ENCODE data around the gene APP.

APP gene

GRCh38 chr21:26116456-26117011 lies 54.0 kb downstream of the APP start:
- TF ChIP-seq PATZ1 (CRISPR knock-in tag; IDR thresholded peaks at IDR 0.05; ENCODE audit: borderline replicate concordance) (no peak), TCF4 (CRISPR knock-in tag; IDR thresholded peaks at IDR 0.05; ENCODE audit: borderline replicate concordance) (peak; percentile 66), GLIS3 (CRISPR knock-in tag; IDR thresholded peaks at IDR 0.05) (no peak), SNAI2 (CRISPR knock-in tag; IDR thresholded peaks at IDR 0.05) (0 out of 2 replicates have a peak, but pooled peaks have one; percentile 59), ISL1 (CRISPR knock-in tag; IDR thresholded peaks at IDR 0.05) (0 out of 2 replicates have a peak, but pooled peaks have one; percentile 10)
- peak; percentile 69 for ATAC-seq

GRCh38 chr21:26115899-26116298 lies 54.7 kb downstream of the APP start:
- no peak for TF ChIP-seq GLIS3 (CRISPR knock-in tag; IDR thresholded peaks at IDR 0.05)
- ATAC-seq = peak; percentile 44; the same call in 2 of the 3 replicates

GRCh38 chr21:26115305-26115704 lies 55.3 kb downstream of the APP start:
- peak; percentile 37; the same call in 1 of the 3 replicates for ATAC-seq
- TF ChIP-seq TSHZ2 (CRISPR knock-in tag; IDR thresholded peaks at IDR 0.05) (no peak), ZFP3 (CRISPR knock-in tag; IDR thresholded peaks at IDR 0.05) (no peak), ZNF70 (CRISPR knock-in tag; IDR thresholded peaks at IDR 0.05) (no peak), TCF4 (CRISPR knock-in tag; IDR thresholded peaks at IDR 0.05; ENCODE audit: borderline replicate concordance) (no peak), OSR1 (CRISPR knock-in tag; IDR thresholded peaks at IDR 0.05) (no peak), CSRNP3 (CRISPR knock-in tag; IDR thresholded peaks at IDR 0.05) (no peak), ZC3H10 (CRISPR knock-in tag; IDR thresholded peaks at IDR 0.05) (no peak), PPARA (CRISPR knock-in tag; IDR thresholded peaks at IDR 0.05; ENCODE audit: borderline replicate concordance) (no peak), SNAI2 (CRISPR knock-in tag; IDR thresholded peaks at IDR 0.05) (no peak), ZNF8 (CRISPR knock-in tag; IDR thresholded peaks at IDR 0.05) (no peak), POU6F1 (CRISPR knock-in tag; IDR thresholded peaks at IDR 0.05; ENCODE audit: borderline replicate concordance, low read depth) (no peak)

- no peak for ATAC-seq
- TF ChIP-seq ESRRG (CRISPR knock-in tag; IDR thresholded peaks at IDR 0.05) (no peak), BACH2 (CRISPR knock-in tag; IDR thresholded peaks at IDR 0.05; ENCODE audit: borderline replicate concordance) (no peak), ISL1 (CRISPR knock-in tag; IDR thresholded peaks at IDR 0.05) (no peak), ZFP30 (CRISPR knock-in tag; IDR thresholded peaks at IDR 0.05) (no peak), SNAI2 (CRISPR knock-in tag; IDR thresholded peaks at IDR 0.05) (no peak), ZFP3 (CRISPR knock-in tag; IDR thresholded peaks at IDR 0.05) (no peak), OSR1 (CRISPR knock-in tag; IDR thresholded peaks at IDR 0.05) (no peak), GLIS3 (CRISPR knock-in tag; IDR thresholded peaks at IDR 0.05) (no peak), ARNTL (CRISPR knock-in tag; IDR thresholded peaks at IDR 0.05; ENCODE audit: borderline replicate concordance, low read depth) (no peak), POU6F1 (CRISPR knock-in tag; IDR thresholded peaks at IDR 0.05; ENCODE audit: borderline replicate concordance, low read depth) (no peak), CREB5 (CRISPR knock-in tag; IDR thresholded peaks at IDR 0.05; ENCODE audit: low read depth) (no peak)
These were observed 57.6 kb downstream of the APP start for GRCh38 chr21:26112975-26113374.
